GM12892 (cell line): ENCODE data around the gene SPG7.

Experiments used
- DNase-seq: peaks from one replicate; pipeline ENCODE4 v3.0.0; 2011; ENCODE audit not compliant: insufficient read length
- FAIRE-seq: peaks from 2 replicates; lab custom pipeline; 2011; peaks lifted over from hg19 to GRCh38; lab: Jason Lieb, UNC
- POLR2A ChIP-seq: IDR thresholded peaks from 2 replicates; pipeline ENCODE4 v1.6.1; 2011; ENCODE audit warnings: low read depth, low read length, control low read depth
- POLR2AphosphoS5 ChIP-seq: IDR thresholded peaks from 2 replicates; pipeline ENCODE4 v1.6.1; 2011; ENCODE audit warnings: low read depth, low read length, control low read depth
- TAF1 ChIP-seq: IDR thresholded peaks from 2 replicates; pipeline ENCODE4 v1.6.1; 2011; ENCODE audit warnings: low read depth, mild to moderate bottlenecking, control low read depth, low read length, borderline replicate concordance

Gene SPG7

GRCh38 chr16:89573826-89574680 lies 65.8 kb downstream of the SPG7 start:
- TF ChIP-seq POLR2AphosphoS5, result no peak
- TF ChIP-seq POLR2A, result no peak
- TF ChIP-seq TAF1, result no peak
- no peak for FAIRE-seq
- DNase-seq, result no peak

- FAIRE-seq, result peak; percentile 85
- TF ChIP-seq POLR2AphosphoS5, result no peak
- TF ChIP-seq TAF1, result no peak
- no peak for TF ChIP-seq POLR2A
- DNase-seq, result peak; percentile 93
These were observed 66.6 kb downstream of the SPG7 start for GRCh38 chr16:89574681-89575246.

- TF ChIP-seq POLR2A (peak; percentile 24; the same call in 1 of the 2 replicates), POLR2AphosphoS5 (no peak), TAF1 (no peak)
- FAIRE-seq (peak; percentile 21), DNase-seq (peak; percentile 84)
These were observed 67.3 kb downstream of the SPG7 start, which contains the start of gene CPNE7 for GRCh38 chr16:89575247-89576152. Gene CPNE7 (plus strand): TSS chr16:89575758. CDS start chr16:89575898, 140 bp downstream.

GRCh38 chr16:89576153-89577054 lies 68.2 kb downstream of the SPG7 start:
- no peak for TF ChIP-seq POLR2AphosphoS5
- TF ChIP-seq POLR2A, result no peak
- no peak for TF ChIP-seq TAF1
- DNase-seq (no peak), FAIRE-seq (no peak)

GRCh38 chr16:89577055-89577759 lies 69.0 kb downstream of the SPG7 start:
- FAIRE-seq, result no peak

GRCh38 chr16:89579351-89579750 lies 71.1 kb downstream of the SPG7 start:
- no peak for FAIRE-seq
- no peak for TF ChIP-seq TAF1
- no peak for TF ChIP-seq POLR2AphosphoS5
- no peak for TF ChIP-seq POLR2A
- DNase-seq, result no peak

More at GRCh38 chr16:89577055-89577759, 69.0 kb downstream of the SPG7 start:
- TF ChIP-seq TAF1, result no peak
- TF ChIP-seq POLR2A, result no peak
- TF ChIP-seq POLR2AphosphoS5, result no peak
- DNase-seq, result no peak

- FAIRE-seq (peak; percentile 57), DNase-seq (no peak)
- no peak for TF ChIP-seq POLR2A
- no peak for TF ChIP-seq TAF1
- no peak for TF ChIP-seq POLR2AphosphoS5
These were observed 73.0 kb downstream of the SPG7 start for GRCh38 chr16:89581045-89581695.

- no peak for FAIRE-seq
- DNase-seq, result no peak
- no peak for TF ChIP-seq POLR2AphosphoS5
- TF ChIP-seq TAF1, result no peak
- no peak for TF ChIP-seq POLR2A
These were observed 73.8 kb downstream of the SPG7 start for GRCh38 chr16:89581861-89582563.

GRCh38 chr16:89582614-89583196 lies 74.5 kb downstream of the SPG7 start:
- no peak for TF ChIP-seq POLR2AphosphoS5
- TF ChIP-seq TAF1, result no peak
- TF ChIP-seq POLR2A, result no peak
- no peak for FAIRE-seq

More at GRCh38 chr16:89582614-89583196, 74.5 kb downstream of the SPG7 start:
- DNase-seq, result no peak
